Lung (tissue), 12 donors: ENCODE data around the gene PLEKHN1. TPM values are rescaled to one million over a fixed set of nuclear protein-coding genes. Genes with fewer than 3 reads are reported as not detected.

Source experiments
- ATAC-seq: fragments of 200-7000 bp; cut with Tn5 transposase; one replicate; pipeline ENCODE4 v1.9.1; 2020; ENCODE audit warnings: moderate number of reproducible peaks; ENCODE audit not compliant: insufficient read depth, low FRiP score
- DNase-seq, 3 donors: peaks; one replicate each; pipeline ENCODE4 v3.0.0-alpha.2; 2013 to 2017
- H3K27ac ChIP-seq, 2 donors: one replicate each; pipeline ENCODE4 v1.5.1; 2013; ENCODE audit warnings: mild to moderate bottlenecking in 2 of 2, moderate library complexity in 2 of 2, control low read depth in 1 of 2, inconsistent platforms in 1 of 2, low read depth in 1 of 2, low read length in 1 of 2
- H3K27me3 ChIP-seq, 3 donors: one replicate each; pipeline ENCODE4 v1.5.1; 2013; ENCODE audit warnings: low read length in 2 of 3; ENCODE audit not compliant: control insufficient read depth in 3 of 3, insufficient read depth in 3 of 3
- H3K36me3 ChIP-seq, 4 donors: one replicate each; pipeline ENCODE4 v1.5.1; 2013; ENCODE audit warnings: low read length in 4 of 4, mild to moderate bottlenecking in 1 of 4, moderate library complexity in 1 of 4; ENCODE audit not compliant: control insufficient read depth in 4 of 4, insufficient read depth in 4 of 4
- H3K4me1 ChIP-seq, 5 donors: one replicate each; pipeline ENCODE4 v1.5.1; 2013; ENCODE audit warnings: low read length in 5 of 5, mild to moderate bottlenecking in 2 of 5, moderate library complexity in 1 of 5; ENCODE audit not compliant: control insufficient read depth in 5 of 5, insufficient read depth in 5 of 5
- H3K4me3 ChIP-seq: one replicate; pipeline ENCODE4 v1.5.1; 2013; ENCODE audit warnings: mild to moderate bottlenecking, control low read depth, moderate library complexity
- H3K9ac ChIP-seq, 2 donors: one replicate each; pipeline ENCODE4 v1.5.1; 2013; ENCODE audit warnings: low read length in 2 of 2, control low read depth in 1 of 2; ENCODE audit not compliant: insufficient read depth in 1 of 2
- H3K9me3 ChIP-seq, 4 donors: one replicate each; pipeline ENCODE4 v1.5.1; 2013; ENCODE audit warnings: low read length in 3 of 4, mild to moderate bottlenecking in 1 of 4, moderate library complexity in 1 of 4; ENCODE audit not compliant: control insufficient read depth in 4 of 4, insufficient read depth in 3 of 4
- WGBS, 2 donors: extraction: QIAGEN DNeasy Blood & Tissue Kit; methylation state at CpG; one replicate each; pipeline ENCODE4 v1.1.7; 2013; 5-methylcytosine and 5-hydroxymethylcytosine counted together
- polyA plus RNA-seq, 2 donors: library from polyadenylated mRNA; stranded (reverse); fragments of 200-250 nt; gene quantifications; one replicate each; pipeline ENCODE4 v1.2.1, GENCODE V29; 2013
- total RNA-seq, 2 donors: library from RNA; depleted of rRNA in 1 of 2; stranded (reverse); fragments of >200 nt in 1 of 2; gene quantifications; one replicate each; pipeline ENCODE4 v1.2.1, GENCODE V29; 2014 to 2021
- TF ChIP-seq, protein P1 (sequence below): IDR thresholded peaks from 2 replicates; pipeline ENCODE4 v1.5.1; 2012; ENCODE audit warnings: mild to moderate bottlenecking; ENCODE audit errors: control extremely low read depth, extremely low read depth
- donor health status: control.
- donor health status: control.
- donor health status: Bipolar disorder and iron deficiency.
- donor health status: healthy.
- donor health status: DM: yes; HTN: yes; CAD: no.

Gene PLEKHN1
- total and polyA plus RNA-seq, 4 donors, result 2.0 to 5.1 (median 2.4) TPM

DNA sequence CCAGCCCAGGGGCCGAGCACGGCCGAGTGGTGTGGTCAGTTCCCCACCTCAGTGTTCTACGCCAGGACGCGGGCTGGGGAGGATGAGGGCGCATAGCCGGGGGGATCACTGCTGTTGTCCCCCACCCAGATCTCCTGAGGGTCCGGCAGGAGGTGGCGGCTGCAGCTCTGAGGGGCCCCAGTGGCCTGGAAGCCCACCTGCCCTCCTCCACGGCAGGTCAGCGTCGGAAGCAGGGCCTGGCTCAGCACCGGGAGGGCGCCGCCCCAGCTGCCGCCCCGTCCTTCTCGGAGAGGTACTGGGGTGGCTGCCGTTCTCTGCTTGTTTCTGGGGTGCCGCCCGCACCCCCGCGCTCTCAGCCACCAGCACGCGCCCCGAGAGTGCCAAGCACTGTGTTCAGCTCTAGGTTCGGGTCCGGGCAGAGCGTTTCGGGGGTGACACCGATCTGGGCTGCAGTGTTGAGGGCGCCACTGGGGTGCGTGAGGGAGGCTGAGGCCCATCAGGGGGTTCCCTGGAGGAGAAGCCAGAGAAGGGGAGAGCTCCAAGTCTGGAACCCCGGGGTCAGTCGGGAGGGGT is 25.2 kb upstream of the PLEKHN1 start:
- Histone ChIP-seq H3K9ac (no peak overlapping the region), H3K36me3 (peaks cover 0 to 17% (median 10%) of the 10 kb centered on the region in 4 donors), H3K9me3 (peaks cover 0 to 3% (median 0%) of the 10 kb centered on the region in 4 donors), H3K4me1 (peaks cover 0 to 71% (median 24%) of the 10 kb centered on the region in 5 donors), H3K27ac (no peak overlapping the region), H3K27me3 (peaks cover 0 to 12% (median 5%) of the 10 kb centered on the region in 3 donors), H3K4me3 (no peak overlapping the region)
- ATAC-seq (no peak), DNase-seq (no peak)
- TF ChIP-seq, protein P1, sequence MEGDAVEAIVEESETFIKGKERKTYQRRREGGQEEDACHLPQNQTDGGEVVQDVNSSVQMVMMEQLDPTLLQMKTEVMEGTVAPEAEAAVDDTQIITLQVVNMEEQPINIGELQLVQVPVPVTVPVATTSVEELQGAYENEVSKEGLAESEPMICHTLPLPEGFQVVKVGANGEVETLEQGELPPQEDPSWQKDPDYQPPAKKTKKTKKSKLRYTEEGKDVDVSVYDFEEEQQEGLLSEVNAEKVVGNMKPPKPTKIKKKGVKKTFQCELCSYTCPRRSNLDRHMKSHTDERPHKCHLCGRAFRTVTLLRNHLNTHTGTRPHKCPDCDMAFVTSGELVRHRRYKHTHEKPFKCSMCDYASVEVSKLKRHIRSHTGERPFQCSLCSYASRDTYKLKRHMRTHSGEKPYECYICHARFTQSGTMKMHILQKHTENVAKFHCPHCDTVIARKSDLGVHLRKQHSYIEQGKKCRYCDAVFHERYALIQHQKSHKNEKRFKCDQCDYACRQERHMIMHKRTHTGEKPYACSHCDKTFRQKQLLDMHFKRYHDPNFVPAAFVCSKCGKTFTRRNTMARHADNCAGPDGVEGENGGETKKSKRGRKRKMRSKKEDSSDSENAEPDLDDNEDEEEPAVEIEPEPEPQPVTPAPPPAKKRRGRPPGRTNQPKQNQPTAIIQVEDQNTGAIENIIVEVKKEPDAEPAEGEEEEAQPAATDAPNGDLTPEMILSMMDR, result no peak
- 4 to 5% methylated on average over 28 to 36 of the region's 36 CpGs for WGBS, 2 donors

DNA sequence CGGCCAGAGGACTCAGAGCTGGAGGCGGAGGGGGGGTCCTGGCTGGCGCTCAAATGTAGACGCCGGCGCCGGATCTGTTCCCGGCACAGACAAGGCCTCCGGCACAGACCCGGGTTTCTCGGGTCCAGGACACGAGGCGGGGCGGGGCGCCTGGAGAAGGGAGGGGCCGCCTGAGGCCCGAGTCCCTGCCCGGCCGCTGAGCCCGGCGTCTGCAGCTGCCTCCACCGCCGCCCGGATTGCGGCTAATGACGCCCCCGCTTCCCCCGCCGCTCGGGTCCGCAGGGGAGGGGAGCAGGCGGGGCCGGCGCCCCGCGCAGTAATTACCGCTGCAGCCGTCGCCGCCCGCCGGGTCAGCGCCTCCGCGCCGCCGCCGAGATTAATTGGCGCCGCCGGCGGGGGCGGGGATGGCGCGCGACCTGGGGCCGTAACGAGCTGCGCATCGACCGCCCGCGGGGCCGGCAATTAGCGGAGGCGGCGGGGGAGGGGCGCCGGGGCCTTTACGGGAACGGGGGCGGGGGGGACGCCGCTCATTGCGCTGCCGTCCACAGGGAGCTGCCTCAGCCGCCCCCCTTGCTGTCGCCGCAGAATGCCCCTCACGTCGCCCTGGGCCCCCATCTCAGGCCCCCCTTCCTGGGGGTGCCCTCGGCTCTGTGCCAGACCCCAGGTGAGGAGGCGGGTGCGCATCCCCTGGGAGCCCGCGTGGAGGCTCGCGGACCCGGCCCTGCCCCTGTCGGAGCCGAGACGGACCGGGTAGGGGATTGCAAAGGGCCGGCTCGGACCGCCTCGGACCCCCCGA is 24.5 kb upstream of the PLEKHN1 start:
- peaks cover 0 to 65% (median 24%) of the 10 kb centered on the region in 5 donors for H3K4me1 ChIP-seq
- H3K27me3 ChIP-seq, result peaks cover 0 to 8% (median 5%) of the 10 kb centered on the region in 3 donors
- peaks cover 0 to 23% (median 13%) of the 10 kb centered on the region in 4 donors for H3K36me3 ChIP-seq
- H3K9ac ChIP-seq, result no peak overlapping the region
- ATAC-seq (peak; percentile 38), DNase-seq (peak; percentile 97 to 98 (median 98))
- H3K27ac ChIP-seq, result peak overlapping the region in 1 of 2 donors; percentile 39
- TF ChIP-seq, protein P1, result no peak
- H3K4me3 ChIP-seq, result no peak overlapping the region
- H3K9me3 ChIP-seq, result peaks cover 0 to 3% (median 0%) of the 10 kb centered on the region in 4 donors
- 1% methylated on average over 51 to 98 of the region's 98 CpGs for WGBS, 2 donors

DNA sequence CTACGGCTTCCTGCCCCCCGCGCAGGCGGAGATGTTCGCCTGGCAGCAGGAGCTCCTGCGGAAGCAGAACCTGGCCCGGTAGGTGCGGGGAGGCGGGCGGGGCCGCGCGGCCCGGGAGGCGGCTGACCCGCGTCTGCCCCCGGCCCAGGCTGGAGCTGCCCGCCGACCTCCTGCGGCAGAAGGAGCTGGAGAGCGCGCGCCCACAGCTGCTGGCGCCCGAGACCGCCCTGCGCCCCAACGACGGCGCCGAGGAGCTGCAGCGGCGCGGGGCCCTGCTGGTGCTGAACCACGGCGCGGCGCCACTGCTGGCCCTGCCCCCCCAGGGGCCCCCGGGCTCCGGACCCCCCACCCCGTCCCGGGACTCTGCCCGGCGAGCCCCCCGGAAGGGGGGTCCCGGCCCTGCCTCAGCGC is 23.9 kb upstream of the PLEKHN1 start:
- Histone ChIP-seq H3K9me3 (peaks cover 0 to 3% (median 0%) of the 10 kb centered on the region in 4 donors), H3K9ac (no peak overlapping the region), H3K36me3 (peaks cover 3 to 29% (median 15%) of the 10 kb centered on the region in 4 donors), H3K4me1 (peaks cover 0 to 62% (median 24%) of the 10 kb centered on the region in 5 donors), H3K27me3 (peaks cover 0 to 6% (median under 1%) of the 10 kb centered on the region in 3 donors), H3K4me3 (no peak overlapping the region), H3K27ac (no peak overlapping the region)
- ATAC-seq (no peak), DNase-seq (peak; percentile 56 to 68 (median 63))
- TF ChIP-seq, protein P1, result no peak
- WGBS, 2 donors, result 1 to 2% methylated on average over 28 to 48 of the region's 48 CpGs
